GM18520 (cell line): ENCODE data around the gene MDN1.
"Not testable (repeated sequence)": the region's sequence is repeated elsewhere in the genome, so short reads cannot be mapped to it uniquely, and the experiment has no call there.

ENCODE experiments used
- ATAC-seq: cut with Tn5 transposase; IDR thresholded peaks from one replicate; pipeline ENCODE4 v1.9.1; 2021; ENCODE audit not compliant: unreplicated experiment

MDN1 gene

DNA sequence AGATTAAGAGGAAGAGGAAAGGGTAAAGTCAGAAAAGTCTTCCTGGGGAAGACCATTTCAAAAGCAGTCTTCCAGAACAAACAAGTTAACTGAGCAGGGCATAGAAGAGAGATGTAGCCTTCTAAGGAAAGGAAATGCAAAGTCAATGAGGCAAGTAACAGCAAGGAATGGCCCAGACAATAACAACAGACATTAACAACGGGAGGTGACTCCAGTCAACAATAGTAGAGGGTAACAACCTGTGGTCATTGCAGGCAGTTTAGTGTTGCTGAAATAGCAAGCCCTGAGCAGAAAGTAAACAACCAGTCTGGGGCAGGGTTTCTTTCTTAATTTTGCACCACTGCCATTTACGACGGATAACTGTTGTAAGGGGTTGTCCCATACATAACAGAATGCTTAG is 2.1 kb downstream of the MDN1 start:
- ATAC-seq = no peak

DNA sequence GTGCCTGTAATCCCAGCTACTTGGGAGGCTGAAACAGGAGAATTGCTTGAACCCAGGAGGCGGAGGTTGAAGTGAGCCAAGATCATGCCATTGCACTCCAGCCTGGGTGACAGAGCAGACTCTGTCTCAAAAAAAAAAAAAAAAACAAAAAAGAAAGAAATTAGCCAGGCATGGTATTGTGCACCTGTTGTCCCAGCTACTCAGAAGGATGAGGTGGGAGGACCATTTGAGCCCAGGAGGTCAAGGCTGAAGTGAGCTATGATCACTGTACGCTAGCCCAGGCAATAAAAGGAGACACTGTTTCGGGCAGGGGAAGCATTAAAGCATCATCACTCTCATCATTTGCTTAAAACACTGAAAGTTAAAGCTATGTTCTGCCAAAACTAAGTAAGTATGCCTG is 6.2 kb downstream of the MDN1 start:
- ATAC-seq = not testable (repeated sequence)

DNA sequence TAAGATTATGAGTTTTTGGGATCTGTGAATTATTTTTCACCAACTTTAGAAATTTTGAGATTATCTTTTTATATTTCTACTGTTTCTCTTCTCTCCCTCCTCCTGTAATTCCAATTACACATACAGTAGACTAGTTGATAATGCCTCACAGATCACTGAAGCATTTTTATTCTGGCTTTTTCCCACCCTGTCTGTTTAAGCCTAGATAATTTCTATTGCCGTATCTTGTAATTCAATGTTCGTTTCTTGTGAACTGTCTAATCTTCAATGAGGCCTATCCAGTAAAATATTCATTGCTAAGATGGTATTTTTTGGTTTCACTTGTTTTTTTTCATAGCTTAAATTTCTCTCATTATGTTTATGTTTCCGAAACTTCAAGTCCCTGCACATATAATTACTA is 12.0 kb downstream of the MDN1 start:
- ATAC-seq = no peak

DNA sequence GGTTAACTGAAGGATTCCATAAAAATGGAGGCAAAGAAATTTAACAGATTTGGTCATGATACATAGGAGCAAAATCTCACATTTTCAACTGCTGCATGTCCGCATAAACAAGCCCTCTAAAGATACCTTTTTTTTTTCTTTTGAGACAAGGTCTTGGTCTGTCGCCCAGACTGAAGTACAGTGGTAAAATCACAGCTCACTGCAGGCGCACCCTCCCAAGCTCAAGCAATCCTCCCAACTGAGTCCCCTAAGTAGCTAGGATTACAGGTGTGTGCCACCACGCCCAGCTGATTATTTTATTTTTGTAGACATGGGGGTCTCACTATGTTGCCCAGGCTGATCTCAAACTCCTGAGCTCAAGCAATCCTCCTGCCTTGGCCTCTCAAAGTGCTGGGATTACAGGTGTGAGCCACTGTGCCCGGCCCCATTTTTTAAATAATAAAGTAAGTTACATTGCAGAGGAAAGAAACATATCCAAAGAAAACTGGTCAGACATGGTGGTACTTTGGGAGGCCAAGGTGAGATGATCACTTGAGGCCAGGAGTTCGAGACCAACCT is 13.7 kb downstream of the MDN1 start:
- ATAC-seq = no peak

DNA sequence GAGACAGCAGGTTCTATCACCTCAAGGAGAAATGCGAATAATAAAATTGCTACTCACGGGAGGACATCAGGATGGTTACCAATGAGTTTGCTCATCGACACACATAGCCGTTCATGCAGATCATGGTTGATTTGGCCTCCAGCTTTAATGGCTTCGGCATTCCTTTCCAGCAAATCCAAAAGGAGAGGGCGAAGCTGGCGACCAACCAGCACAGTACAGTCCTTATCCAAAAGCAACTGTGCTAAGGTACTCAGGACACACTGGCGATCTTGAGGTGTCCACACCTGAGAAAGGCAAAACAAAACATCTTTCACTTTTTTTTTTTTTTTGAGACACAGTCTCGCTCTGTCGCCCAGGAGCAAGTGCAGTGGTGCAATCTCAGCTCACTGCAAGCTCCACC is 16.3 kb downstream of the MDN1 start:
- ATAC-seq = no peak

DNA sequence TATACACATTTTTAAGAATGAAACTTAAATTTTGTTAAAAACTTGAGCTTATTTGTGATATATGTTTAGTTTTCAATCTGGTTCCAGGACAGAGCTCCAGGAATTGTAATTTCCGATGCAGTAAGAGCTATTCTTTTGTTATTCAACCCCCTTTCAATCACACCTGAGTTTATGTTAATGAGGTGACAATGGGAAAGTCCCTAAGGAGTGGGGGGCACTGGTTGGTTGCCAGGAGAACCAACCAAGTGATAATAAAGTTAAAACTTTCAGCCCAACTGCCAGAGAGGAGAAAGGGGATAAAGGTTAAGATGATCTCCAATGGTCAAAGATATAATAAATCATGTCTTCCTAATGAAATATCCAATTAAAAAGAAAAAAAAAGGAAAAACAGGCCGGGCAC is 19.8 kb downstream of the MDN1 start:
- ATAC-seq = no peak

DNA sequence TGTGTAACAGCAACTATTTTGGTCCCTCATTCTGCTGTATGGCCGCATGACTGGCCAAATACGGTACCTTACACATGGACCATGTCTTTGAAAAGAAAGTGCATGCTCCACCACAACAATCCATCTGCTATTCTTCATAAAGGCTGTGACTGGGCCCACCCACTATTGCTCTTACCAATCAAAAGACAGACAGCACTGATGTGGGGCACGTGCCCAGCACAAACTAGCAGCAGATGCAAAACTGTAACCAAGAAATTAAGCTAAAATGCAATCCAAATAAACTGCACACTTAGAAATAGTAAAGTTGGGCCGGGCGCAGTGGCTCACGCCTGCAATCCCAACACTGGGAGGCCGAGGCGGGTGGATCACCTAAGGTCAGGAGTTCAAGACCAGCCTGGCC is 20.5 kb downstream of the MDN1 start:
- ATAC-seq = no peak

DNA sequence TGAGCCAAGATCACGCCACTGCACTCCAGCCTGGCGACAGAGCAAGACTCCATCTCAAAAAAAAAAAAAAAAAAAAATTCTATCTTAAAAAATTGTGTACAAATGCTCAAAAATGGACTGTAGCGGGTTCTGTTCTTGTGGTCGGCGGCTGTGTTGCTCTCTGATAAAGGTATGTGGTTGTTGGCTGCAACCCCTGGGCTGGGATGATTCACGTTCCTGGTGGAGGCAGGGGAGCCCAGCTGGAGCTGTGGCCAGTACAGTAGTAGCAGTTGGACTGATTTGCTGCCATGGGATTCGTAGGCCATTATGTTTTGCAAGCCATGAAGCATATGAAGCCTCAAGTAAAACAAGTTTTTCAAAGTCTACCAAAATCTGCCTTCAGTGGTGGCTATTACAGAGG is 22.3 kb downstream of the MDN1 start:
- no peak for ATAC-seq

DNA sequence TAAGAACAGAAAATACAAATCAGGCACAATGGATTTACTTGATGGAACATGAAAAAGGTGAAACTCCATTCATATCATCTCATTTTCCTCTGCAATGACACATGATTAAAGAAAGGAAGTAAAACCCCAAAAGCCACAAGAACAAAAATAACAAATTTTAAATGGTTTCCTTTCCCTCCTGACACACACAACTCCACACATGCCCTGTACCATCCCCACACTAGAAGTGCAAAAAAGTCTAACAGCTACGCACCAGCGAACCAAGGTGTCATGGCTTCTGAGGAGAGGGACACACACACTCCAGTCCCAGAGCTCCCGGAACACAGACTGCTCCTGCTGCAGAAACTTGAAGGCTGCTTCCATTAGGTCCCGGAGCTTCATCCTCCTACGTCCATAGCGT is 25.3 kb downstream of the MDN1 start:
- no peak for ATAC-seq

DNA sequence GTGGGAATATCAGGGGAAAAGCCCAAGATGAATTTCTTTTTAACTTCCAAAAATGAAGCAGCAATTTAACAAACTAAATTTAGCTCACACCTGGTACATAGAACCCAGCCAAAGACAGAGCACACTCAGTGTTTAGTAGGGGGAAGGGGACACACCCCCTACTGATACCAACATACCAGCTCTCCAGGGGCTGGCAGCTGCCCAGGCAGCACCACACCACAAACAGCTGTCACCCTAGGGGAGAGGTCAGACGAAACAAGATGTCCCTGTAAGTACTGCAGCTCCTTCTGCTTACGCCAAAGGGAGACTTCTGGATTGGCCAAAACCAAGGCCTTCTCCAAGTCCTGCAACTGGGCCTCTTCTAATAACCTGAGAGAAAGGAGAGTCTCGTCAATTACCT is 26.0 kb downstream of the MDN1 start:
- ATAC-seq = no peak

DNA sequence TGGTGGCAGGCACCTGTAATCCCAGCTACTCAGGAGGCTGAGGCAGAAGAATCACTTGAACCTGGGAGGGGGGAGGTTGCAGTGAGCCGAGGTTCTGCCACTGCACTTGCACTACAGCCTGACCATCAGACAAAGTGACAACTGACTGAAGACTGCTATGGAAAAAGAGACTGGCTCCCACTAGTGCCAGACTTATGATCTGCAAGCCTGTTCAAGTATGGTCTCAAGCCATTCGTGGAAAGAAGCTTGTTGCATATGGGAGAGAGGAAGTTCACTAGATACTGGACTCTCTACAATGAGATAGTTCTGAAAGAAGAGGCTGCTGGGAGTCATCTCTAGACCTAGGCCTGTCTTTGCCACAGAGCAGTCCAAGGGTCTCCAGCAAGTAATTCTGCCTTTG is 26.7 kb downstream of the MDN1 start:
- ATAC-seq = no peak

DNA sequence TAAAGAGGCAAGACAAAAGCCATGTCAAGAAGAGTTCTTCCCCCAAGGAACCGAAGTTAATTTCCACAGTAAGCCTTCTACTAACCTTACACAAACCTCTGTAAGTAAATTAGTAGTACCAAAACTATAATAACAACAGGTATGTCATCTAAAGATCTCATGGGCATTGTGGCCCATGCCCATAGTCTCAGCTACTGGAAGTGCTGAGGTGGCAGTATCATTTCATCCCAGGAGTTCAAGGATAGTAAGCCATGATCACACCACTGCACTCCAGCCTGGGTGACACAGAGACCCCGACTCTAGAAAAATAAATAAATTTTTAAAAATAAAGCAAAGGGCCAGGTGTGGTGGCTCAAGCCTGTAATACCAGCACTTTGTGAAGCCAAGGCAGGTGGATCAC is 29.2 kb downstream of the MDN1 start:
- no peak for ATAC-seq

DNA sequence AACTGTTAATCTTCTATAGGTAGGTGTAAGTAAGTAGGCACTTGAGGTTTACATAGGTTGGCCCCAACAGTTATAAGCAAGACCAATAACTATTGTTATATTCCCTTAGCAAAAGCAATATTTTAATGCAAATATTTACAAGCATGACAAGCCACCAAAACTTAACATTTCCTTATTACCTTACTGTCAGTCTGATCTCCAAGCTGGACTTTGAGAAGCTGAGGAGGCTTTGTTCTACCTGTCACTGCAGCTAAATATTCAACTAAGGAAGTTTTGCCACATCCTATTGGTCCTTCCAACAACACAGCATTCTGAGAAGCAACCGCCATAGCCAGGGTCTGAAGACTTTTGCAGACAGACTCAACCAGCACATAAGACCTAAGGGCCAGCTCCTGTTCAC is 29.6 kb downstream of the MDN1 start:
- no peak for ATAC-seq

DNA sequence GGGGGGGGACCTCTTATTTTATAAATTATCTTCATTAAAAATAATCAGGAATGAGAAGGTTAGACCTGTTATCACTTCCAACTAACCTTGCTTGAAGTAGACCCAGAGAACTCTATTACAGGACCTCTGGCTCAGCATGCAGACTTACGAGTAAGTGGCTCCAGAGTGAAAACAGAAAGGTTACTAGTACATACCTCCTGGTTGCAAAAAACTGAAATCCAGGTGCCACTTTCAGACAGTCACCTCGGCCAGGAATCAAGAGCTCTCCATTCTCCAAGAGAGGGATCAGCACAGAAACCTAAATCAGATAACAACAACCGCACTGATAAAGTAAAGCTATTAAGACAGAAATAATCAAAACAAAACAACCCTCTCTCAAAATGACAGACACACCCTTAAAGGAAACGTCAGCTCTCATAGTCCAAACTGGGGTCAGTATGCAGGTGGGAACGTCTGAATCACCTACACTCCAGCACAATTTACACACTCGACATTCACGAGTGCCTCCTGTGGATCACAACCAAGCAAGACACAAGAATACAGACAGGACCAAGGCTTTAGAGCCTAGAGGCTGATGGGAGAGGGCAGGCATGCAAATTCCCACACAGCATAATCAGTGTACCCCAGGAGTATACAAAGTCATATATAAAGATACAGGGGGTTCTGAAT is 31.8 kb downstream of the MDN1 start:
- no peak for ATAC-seq

DNA sequence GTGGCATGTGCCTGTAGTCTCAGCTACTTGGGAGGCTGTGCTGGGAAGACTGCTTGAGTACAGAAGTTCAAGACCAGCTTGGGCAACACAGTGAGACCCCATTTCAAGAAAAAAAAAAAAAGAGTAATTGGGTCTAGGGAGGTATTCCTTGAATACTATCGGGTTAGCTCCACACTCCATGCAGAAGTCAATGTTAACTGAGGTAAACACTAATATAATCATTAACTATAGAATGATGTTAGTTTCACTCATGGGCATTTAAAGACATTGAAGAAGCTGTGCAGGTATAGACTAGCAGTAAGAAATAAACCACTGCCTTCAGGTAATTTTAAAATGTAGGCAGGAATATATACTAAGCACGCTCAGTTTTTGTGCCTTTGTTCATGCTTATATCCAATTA is 32.6 kb downstream of the MDN1 start:
- no peak for ATAC-seq

DNA sequence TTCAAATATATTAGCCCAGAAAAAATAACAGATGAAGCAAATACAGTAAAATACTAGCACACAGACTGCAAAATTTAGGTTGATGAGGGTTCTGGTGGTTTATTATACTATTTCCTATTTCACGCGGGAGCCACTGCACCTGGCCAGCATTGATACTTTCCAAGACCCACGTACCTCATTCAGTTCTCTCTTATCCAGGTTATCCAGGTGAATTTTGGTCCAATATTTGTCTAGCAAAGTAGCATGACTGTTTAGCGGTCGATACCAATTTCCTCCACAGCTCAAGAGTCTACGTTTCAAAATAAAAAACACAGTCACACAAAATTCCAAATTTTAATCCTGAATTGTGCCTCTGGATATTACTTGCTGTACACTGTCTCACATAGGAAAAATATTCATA is 34.8 kb downstream of the MDN1 start:
- ATAC-seq = no peak

DNA sequence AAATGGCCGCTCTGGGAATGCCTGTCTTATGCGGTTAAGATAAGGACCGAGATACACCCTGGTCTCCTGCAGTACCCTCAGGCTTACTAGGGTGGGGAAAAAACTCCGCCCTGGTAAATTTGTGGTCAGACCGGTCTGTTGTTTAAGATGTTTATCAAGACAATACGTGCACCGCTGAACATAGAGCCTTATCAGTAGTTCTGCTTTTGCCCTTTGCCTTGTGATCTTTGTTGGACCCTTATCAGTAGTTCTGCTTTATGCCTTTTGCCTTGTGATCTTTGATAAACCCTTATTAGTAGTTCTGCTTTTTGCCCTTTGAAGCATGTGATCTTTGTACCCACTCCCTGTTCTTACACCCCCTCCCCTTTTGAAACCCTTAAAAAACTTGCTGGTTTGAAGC is 36.3 kb downstream of the MDN1 start:
- ATAC-seq = not testable (repeated sequence)

DNA sequence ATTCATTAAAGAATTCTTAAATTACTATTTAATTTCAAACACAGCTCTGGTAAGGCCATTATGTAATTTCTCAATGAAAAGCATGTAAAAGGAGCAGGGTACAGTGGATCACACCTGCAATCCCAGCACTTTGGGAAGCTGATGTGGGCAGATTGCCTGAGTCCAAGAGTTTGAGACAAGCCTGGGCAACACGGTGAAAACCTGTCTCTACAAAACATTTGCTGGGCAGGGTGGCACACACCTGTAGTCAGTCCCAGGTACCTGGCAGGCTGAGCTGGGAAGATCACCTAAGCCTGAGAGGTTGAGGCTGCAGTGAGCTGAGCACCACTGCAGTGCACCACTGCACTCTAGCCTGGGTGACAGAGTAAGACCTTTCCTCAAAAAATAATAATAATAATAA is 37.4 kb downstream of the MDN1 start:
- no peak for ATAC-seq

DNA sequence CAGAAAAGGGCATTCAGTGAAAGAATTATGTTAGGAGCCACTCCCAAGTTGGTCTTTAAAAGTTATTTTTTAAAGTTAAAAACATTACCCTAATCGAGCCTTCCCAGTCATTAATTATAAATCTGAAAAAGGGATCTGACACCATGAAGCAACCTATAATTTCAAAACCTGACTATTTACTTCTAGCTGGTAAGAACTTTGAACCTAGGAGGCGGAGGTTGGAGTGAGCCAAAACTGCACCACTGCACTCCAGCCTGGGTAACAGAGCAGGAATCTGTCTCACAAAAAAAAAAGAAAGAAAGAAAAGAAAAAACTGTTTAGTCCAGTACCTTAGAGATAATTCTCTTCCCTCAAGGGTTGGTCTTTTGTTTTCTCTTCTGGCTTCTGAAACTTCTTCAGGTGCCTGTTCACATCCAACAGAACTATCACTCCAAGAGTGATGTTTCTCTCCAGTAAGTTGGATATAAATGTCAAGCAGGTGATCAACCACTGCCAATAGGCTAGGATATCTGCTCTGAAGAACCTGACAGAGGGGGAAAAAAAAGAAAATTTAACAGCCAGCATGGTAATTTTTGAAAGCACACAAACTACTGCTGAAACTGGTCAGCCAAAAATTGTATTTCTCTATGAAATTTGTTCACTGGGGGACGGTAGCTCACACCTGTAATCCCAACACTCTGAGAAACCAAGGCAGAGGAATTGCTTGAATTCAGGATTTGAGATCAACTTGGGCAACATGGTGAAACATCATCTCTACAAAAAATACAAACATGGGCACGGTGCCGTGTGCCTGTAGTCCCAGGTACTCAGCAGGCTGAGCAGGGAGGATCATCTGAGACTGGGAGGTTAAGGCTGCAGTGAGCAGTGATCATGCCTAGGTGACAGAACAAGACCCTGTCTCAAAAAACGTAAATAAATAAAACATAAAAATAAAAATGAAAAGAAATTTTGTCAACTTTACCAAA is 38.2 kb downstream of the MDN1 start:
- no peak for ATAC-seq

DNA sequence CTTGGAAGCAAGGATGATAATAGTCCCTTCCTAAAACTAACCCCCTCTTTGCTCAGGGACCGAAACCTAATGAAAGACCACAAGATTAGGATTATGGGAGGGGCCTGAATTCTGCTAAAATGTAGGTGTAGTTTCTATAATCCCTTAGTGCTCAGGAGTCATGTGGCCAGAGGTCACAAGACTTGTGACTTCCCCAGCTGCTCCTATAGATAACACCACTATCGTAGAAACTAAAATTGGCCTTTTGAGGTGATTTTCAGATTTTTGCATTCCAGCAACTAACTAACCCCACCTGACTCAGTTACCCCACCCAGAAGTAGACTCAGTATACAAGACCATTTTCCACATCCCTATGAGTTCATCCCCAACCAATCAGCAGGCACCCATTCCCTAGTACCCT is 42.1 kb downstream of the MDN1 start:
- no peak for ATAC-seq

DNA sequence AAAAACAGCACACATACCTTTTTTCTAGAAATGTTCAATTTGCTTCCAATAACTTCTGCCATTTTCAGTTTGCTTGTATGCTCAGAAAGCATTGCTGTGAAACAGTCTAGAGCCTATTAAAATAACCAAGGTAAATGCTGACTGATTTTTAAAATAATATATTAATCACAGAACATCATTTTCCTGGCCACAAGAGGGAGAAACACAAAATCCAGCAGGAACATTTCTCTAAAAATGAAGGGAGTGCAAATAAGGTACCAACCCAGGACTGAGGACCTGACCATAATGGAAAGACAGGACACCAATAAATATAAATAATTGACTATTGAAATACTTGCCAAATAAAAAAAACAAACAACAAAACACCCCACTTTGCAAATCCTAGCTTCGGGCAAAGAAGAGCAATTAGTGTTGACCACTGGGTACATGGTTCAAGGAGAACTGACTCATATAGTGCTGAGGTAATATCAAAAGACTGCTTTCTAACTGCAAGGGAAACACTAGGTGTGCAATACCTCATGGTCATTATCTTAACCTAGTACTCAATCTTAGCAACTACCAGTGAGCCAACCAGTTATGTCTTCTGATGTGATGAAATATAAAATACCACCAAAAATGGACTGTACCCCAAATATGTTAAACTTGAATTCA is 42.9 kb downstream of the MDN1 start:
- no peak for ATAC-seq

DNA sequence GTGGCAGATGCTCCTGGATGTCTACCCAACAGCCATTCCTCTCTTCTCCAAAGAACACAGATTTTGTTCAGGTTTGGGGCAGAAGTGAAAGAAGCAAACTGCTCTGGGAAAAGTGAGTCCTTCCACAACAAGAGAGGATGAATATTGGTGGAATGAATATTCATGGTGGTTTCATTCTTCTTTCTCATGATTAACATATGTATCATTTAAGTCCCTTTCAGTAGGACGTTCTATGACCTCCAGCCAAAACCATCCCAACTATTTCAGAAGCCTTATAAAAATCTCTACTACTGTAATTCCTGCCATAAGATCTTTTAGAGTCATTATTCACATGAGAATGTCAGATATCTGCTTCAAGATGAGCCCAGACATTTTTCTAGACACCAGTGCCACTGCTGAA is 44.4 kb downstream of the MDN1 start:
- no peak for ATAC-seq
